Endometrial microvascular endothelial cells (primary cell): ENCODE measurements around the gene DSTYK. TPM values are rescaled to one million over a fixed set of nuclear protein-coding genes. Genes with fewer than 3 reads are reported as not detected.

Experiments
- in situ Hi-C: cut with HindIII; loops from 2 replicates; pipeline ENCODE4 v1.10.0; 2017; ENCODE audit warnings: low sequenced_read_pairs, low pct_unique_long_range_greater_than_20kb; ENCODE audit errors: inconsistent ontology term
- total RNA-seq: library from RNA; depleted of rRNA; stranded (reverse); fragments of >200 nt; gene quantifications from one replicate; pipeline ENCODE4 v1.2.3, GENCODE V29; 2015; ENCODE audit errors: inconsistent ontology term

DSTYK gene
- total RNA-seq = 6.5 TPM

GRCh38 chr1:205211169-205211838 lies at the start of gene DSTYK:
TSS of gene DSTYK (minus strand) at chr1:205211702. CDS start at chr1:205211535, 167 bp downstream.
- in situ Hi-C loops = no loop called here

- in situ Hi-C loops = no loop called here
Observed at GRCh38 chr1:205259998-205260397, 48.5 kb upstream of the DSTYK start.

- in situ Hi-C loops = no loop called here
Observed at GRCh38 chr1:205259324-205259832, 47.9 kb upstream of the DSTYK start.

- in situ Hi-C loops = no loop called here
Observed at GRCh38 chr1:205258719-205259118, 47.2 kb upstream of the DSTYK start.

GRCh38 chr1:205258261-205258691 lies 46.8 kb upstream of the DSTYK start:
- in situ Hi-C loops = no loop called here

GRCh38 chr1:205257735-205258134 lies 46.2 kb upstream of the DSTYK start:
- in situ Hi-C loops = no loop called here

- in situ Hi-C loops = no loop called here
Observed at GRCh38 chr1:205256951-205257625, 45.6 kb upstream of the DSTYK start.

GRCh38 chr1:205255941-205256780 lies 44.7 kb upstream of the DSTYK start:
- in situ Hi-C loops = no loop called here

- in situ Hi-C loops = no loop called here
Observed at GRCh38 chr1:205251576-205251975, 40.1 kb upstream of the DSTYK start.

- in situ Hi-C loops = no loop called here
Observed at GRCh38 chr1:205250699-205251098, 39.2 kb upstream of the DSTYK start.

- in situ Hi-C loops = no loop called here
Observed at GRCh38 chr1:205249651-205250050, 38.1 kb upstream of the DSTYK start.

GRCh38 chr1:205248793-205249601 lies 37.5 kb upstream of the DSTYK start:
- in situ Hi-C loops = no loop called here

- in situ Hi-C loops = no loop called here
Observed at GRCh38 chr1:205247130-205247921, 35.8 kb upstream of the DSTYK start.

- in situ Hi-C loops = no loop called here
Observed at GRCh38 chr1:205246351-205247119, 35.0 kb upstream of the DSTYK start.

GRCh38 chr1:205245096-205245495 lies 33.6 kb upstream of the DSTYK start:
- in situ Hi-C loops = no loop called here

GRCh38 chr1:205244384-205244783 lies 32.9 kb upstream of the DSTYK start:
- in situ Hi-C loops = no loop called here
